Rectal smooth muscle tissue (tissue), 1 donor: ENCODE measurements around the gene STXBP2.

Experiments used
- H3K27ac ChIP-seq: one replicate; pipeline ENCODE4 v1.7.0; 2013; ENCODE audit warnings: low read depth, low read length, inconsistent platforms
- H3K27me3 ChIP-seq: one replicate; pipeline ENCODE4 v1.7.0; 2013; ENCODE audit warnings: low read length; ENCODE audit not compliant: control insufficient read depth, insufficient read depth
- H3K36me3 ChIP-seq: one replicate; pipeline ENCODE4 v1.7.0; 2013; ENCODE audit warnings: low read length; ENCODE audit not compliant: control insufficient read depth, insufficient read depth
- H3K4me1 ChIP-seq: one replicate; pipeline ENCODE4 v1.7.0; 2013; ENCODE audit warnings: low read length; ENCODE audit not compliant: control insufficient read depth, insufficient read depth
- H3K4me3 ChIP-seq: one replicate; pipeline ENCODE4 v1.7.0; 2013; ENCODE audit warnings: low read length
- H3K9ac ChIP-seq: one replicate; pipeline ENCODE4 v1.7.0; 2013; ENCODE audit warnings: low read length

Gene STXBP2

DNA sequence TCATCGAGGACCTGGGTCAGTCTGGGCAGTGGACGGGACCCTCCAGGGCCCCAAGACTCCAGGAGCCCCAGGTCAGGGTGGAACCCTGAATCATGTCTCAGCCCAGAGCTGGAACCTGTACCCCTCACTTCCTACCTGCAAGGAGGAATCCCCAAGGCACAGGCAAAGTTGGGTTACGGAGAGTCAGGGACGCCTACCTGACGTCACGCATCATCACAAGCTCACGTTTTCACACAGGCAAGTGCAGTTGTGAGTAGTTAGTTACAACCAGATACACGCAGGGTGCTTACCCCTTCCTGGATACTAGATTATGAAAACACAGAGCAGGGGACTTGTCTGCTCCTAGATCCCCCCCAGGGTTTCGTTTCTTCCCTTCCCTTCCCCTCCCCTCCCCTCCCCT, 33.9 kb downstream of the STXBP2 start:
- Histone ChIP-seq H3K36me3 (no peaks in the 10 kb centered on the region), H3K27me3 (peaks cover 4% of the 10 kb centered on the region), H3K27ac (no peak overlapping the region), H3K4me1 (no peaks in the 10 kb centered on the region), H3K9ac (no peak overlapping the region), H3K4me3 (no peak overlapping the region)

DNA sequence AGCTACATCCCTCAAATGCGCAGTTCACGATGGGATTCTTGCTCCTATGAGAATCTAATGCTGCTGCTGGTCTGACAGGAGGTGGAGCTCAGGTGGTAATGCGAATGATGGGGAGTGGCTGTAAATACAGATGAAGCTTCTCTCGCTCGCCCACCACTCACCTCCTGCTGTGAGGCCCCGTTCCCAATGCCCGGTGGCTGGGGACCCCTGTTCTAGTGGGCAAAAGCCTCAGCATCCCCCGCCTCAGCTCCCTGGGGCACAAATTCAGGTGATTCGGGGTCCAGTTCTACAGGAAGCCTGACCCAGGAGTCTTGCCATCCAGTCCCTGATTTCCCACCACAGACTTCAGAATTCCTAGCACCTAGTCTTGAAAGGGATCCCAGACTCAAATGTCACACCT, 35.6 kb downstream of the STXBP2 start:
- Histone ChIP-seq H3K4me1 (no peaks in the 10 kb centered on the region), H3K27me3 (peaks cover 4% of the 10 kb centered on the region), H3K27ac (no peak overlapping the region), H3K36me3 (no peaks in the 10 kb centered on the region), H3K9ac (no peak overlapping the region), H3K4me3 (no peak overlapping the region)

DNA sequence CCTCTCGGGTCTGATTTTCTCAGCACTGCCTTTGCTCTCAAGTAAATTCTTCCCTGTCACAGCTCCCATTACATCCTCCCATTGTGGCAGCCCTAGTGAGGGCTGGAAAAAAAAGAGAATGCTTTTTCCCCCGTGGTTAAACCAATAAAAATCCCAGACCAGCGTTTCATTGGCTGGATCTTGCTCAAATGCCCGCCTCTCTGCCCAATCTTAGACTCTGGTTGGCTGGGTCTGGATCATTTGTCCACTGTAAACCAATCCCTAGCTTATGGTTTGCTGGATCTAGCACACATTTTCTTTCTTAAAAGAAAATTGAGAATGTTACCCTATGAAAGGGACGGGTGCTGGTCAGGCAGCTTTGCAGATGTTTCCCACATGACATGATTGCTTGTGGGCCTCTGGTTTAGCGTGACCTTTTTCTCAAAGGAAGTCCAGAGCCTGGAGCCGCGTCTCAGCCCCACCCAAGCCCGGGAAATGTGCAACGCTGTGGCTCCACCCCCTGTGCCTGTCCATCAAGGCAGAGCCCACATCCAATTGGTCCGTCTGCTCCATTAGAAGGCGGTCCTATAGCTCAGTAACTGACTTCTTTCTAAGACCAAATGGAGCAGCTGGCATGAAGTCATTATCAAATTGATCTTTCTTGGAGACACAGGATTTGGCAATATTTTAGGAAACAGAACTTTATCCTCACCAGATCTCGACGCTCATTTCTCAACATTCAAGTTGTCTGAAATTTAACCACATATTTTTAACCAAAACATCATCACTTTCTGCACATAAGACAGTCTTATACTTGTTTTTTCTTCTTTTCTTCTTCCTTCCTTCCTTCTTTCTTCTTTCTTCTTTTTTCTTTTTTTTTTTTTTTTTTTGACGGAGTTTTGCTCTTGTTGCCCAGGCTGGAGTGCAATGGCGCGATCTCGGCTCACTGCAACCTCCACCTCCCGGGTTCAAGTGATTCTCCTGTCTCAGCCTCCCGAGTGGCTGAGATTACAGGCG, 37.4 kb downstream of the STXBP2 start:
- Histone ChIP-seq H3K27me3 (peaks cover 4% of the 10 kb centered on the region), H3K4me1 (no peaks in the 10 kb centered on the region), H3K4me3 (no peak overlapping the region), H3K36me3 (no peaks in the 10 kb centered on the region), H3K9ac (no peak overlapping the region), H3K27ac (no peak overlapping the region)

DNA sequence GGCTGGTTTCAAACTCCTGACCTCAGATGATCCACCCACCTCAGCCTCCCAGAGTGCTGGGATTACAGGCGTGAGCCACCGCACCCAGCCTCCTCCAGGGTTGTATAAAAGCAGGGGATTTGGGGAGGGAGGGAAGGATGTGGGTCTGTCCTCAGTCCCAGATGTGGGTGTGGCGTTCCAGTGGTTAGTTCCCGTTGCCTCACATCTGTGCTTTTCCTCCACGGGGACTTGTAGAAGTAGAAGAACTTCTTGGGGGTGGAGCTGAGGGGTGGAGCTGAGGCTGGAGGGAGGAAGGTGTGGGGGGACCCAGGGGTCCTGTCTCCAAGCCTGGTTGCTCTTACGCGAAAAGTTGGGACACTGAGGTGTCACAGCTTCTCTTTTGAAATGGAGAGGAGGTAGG, 39.5 kb downstream of the STXBP2 start:
- no peak overlapping the region for H3K4me3 ChIP-seq
- H3K4me1 ChIP-seq: peaks cover 2% of the 10 kb centered on the region
- no peak overlapping the region for H3K27ac ChIP-seq
- H3K27me3 ChIP-seq: no peaks in the 10 kb centered on the region
- no peaks in the 10 kb centered on the region for H3K36me3 ChIP-seq
- H3K9ac ChIP-seq: no peak overlapping the region

DNA sequence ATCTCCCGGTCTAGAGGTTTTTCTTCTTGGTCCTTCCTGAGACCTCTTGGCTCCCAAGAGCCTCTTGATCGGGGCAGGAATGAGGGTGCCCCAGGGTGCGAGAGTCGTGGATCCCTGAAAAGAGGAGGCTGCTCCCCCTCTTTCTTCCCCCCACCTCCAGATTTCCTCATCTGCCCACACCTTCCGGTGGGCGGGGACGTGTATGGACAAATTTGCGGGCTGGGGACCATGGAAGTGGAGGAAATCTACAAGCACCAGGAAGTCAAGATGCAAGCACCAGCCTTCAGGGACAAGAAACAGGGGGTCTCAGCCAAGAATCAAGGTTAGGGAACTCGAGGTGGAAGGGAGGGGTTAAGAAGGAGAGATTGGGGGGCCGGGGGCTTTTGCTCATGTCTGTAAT, 39.9 kb downstream of the STXBP2 start, which contains the start of gene MCEMP1:
Gene MCEMP1 (plus strand): TSS at position 237 of the 400 bp plus-strand sequence. CDS start 31 bp downstream, at position 268.
- Histone ChIP-seq H3K36me3 (peaks cover under 1% of the 10 kb centered on the region), H3K4me3 (no peak within 1 kb of the TSS), H3K4me1 (peaks cover 2% of the 10 kb centered on the region), H3K27ac (no peak within 1 kb of the TSS), H3K27me3 (no peaks in the 10 kb centered on the region), H3K9ac (no peak within 1 kb of the TSS)

DNA sequence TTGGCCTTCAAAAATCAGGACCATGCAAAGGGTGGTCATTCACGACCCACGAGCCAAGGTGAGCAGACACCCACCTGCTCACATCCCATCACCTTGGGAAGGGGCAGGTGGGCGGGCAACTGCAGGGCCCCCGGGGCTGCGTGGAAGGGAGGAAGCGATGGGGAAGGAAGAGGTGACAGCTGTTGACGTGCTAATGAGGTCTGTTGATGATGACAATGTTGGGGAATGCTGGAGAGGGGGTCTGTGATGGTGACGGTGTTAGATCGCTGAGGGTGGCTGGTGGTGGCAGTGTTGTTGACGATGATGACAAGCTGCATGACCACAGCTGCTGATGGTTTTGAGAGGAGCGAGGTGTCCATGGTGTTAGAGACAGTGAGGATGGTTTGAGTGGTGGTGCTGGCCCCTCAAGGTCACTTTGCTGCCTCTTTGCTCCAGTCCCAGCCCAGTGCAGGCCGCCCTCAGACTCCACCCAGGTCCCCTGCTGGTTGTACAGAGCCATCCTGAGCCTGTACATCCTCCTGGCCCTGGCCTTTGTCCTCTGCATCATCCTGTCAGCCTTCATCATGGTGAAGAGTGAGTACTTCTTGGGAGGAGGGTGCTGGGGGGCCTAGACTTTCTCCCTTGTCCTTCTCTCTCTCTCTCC, 40.9 kb downstream of the STXBP2 start:
- Histone ChIP-seq H3K4me3 (no peak overlapping the region), H3K27ac (no peak overlapping the region)

DNA sequence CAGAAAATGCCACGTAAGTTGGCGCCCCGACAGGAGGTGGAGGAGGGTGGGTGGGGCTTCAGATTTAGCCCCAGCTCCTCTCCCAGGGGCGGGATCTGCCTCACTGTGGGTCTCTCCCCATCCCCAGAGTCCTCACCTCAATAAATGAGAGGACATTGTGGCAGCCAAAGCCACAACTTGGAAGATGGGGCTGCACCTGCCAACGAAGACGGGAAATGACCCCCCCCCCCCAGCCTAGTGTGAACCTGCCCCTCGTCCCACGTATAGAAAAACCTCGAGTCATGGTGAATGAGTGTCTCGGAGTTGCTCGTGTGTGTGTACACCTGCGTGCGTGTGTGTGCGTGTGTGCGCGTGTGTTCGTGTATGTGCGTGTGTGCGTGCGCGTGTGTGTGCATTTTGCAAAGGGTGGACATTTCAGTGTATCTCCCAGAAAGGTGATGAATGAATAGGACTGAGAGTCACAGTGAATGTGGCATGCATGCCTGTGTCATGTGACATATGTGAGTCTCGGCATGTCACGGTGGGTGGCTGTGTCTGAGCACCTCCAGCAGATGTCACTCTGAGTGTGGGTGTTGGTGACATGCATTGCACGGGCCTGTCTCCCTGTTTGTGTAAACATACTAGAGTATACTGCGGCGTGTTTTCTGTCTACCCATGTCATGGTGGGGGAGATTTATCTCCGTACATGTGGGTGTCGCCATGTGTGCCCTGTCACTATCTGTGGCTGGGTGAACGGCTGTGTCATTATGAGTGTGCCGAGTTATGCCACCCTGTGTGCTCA, 42.3 kb downstream of the STXBP2 start:
- no peaks in the 10 kb centered on the region for H3K27me3 ChIP-seq
- H3K9ac ChIP-seq: no peak overlapping the region
- H3K36me3 ChIP-seq: peaks cover 8% of the 10 kb centered on the region
- no peak overlapping the region for H3K27ac ChIP-seq
- peaks cover 2% of the 10 kb centered on the region for H3K4me1 ChIP-seq
- H3K4me3 ChIP-seq: no peak overlapping the region

More for the DNA sequence above, 40.9 kb downstream of the STXBP2 start:
- Histone ChIP-seq H3K36me3 (peaks cover 7% of the 10 kb centered on the region), H3K27me3 (no peaks in the 10 kb centered on the region), H3K9ac (no peak overlapping the region), H3K4me1 (peaks cover 2% of the 10 kb centered on the region)

DNA sequence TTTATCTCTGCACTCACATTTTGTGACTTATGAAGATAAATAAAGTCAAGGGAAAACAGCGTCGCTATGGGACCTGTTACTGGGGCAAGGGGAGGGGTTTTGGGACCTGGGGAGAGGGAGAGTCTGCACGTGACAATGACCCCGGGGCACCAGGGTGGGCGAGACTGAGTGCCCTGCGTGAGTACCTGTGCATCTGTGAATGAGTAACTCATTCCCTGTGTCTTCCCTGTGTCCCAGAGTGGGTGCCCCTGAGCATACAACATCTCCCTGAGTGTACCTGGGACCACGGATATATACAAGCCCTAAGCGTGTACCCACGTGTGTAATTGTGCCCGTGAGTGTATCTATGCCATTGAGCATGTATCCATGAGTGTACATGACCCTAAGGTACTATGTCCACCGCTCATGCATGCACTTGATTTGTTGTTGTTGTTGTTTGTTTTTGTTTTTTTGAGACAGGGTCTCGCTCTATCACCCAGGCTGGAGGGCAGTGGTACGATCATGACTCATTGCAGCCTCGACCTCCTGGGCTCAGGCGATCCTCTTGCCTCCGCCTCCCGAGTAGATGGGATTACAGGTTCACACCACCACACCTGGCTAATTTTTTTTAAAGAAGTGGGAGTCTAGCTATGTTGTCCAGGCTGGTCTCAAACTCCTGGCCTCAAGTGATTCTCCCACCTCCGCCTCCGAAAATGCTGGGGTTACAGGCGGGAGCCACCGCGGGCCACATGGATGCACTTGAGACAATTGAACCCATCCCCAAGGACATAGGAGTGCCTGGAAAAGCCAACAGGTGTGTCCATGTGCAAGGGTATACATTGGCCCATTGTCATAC, 43.1 kb downstream of the STXBP2 start:
- H3K9ac ChIP-seq: no peak overlapping the region
- peaks cover 2% of the 10 kb centered on the region for H3K4me1 ChIP-seq
- H3K27me3 ChIP-seq: no peaks in the 10 kb centered on the region
- no peak overlapping the region for H3K27ac ChIP-seq
- peaks cover 8% of the 10 kb centered on the region for H3K36me3 ChIP-seq
- H3K4me3 ChIP-seq: peak overlapping the region; percentile 93

DNA sequence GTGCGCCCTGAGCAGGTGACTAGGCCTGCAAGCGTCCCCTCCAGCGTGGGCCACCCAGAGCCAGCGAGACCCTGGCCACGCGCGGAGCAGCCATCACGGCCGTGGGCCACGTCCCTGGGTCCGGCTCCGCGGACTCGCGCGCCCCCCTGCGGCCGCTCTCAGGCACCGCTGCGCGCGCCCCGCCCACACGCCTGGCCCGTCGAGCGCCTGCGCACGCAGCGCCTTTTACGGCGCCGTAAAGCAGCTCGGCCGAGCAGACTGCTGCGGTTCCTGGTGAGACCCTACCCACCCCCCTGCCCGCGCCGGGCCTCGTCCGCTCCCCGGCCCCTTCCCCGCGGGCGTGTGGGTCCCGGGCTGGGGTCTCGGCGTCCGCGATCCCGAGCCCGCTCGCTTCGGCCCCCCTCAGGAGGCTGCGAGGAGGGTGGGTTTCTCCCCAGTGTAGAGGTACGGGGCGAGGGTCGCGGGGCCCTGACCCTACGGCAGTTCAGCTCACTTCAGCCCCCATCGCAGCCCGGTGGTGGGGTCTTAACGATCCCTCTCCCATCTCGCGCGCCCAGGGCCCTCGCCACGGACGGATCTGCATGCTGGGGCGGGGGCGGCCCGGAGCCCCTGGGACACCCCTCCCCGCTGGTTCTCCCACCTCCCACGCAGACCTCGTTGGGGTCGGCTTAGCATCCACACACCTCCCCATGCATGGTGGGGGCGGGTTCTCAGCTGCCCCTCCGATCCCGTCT, 43.9 kb downstream of the STXBP2 start, which contains the start of gene TRAPPC5:
Gene TRAPPC5 (plus strand): TSS at position 228 of the 734 bp plus-strand sequence. CDS start 1,421 bp downstream, outside the sequence.
- Histone ChIP-seq H3K4me3 (peak within 1 kb of the TSS; percentile 93), H3K9ac (peak within 1 kb of the TSS; percentile 68), H3K27me3 (no peaks in the 10 kb centered on the region), H3K27ac (peak within 1 kb of the TSS; percentile 78), H3K36me3 (peaks cover 8% of the 10 kb centered on the region), H3K4me1 (peaks cover 2% of the 10 kb centered on the region)

DNA sequence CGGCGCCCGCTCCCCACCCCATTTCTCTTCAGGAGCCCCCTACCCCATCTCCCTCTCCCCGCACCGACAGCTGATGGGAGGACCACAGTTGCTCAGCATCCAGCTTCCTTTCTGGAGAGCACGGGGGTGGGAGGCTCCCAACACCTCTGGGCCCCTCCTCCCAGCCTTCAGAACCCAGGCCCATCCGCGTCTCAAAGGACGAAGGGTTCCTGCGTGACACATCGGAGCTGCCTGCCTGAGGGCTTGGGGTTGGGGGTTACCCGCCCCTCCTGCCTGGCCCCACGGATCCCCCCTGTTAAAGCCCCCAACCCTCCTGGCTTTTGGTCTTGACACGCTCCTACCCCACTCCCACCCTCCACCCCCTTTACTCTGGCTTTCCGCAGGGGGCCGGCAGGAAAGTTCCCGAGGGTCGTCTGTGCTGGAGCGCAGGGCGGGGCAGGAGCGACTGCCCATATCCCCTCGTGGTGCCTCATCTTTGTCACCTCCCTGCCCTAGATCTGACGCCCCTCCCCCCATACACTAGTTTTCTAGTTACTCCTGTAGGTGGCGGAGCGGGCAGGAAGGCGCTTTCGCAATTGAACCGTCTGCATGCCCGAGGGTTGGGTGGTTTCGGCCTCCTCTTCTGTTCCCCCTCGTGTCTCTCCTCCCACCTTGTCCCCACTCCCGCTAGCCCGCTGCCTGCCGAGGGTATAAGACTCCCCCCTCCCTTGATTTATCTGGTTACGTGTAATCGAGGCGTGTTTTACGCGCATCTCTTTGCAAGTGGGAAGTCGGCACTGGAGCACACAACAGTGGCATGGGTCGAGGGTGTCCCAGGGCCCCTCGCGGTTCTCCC, 44.6 kb downstream of the STXBP2 start:
- H3K27me3 ChIP-seq: no peaks in the 10 kb centered on the region
- peaks cover 2% of the 10 kb centered on the region for H3K4me1 ChIP-seq
- H3K36me3 ChIP-seq: peaks cover 8% of the 10 kb centered on the region
- peak overlapping the region; percentile 78 for H3K27ac ChIP-seq
- peak overlapping the region; percentile 68 for H3K9ac ChIP-seq
- peak overlapping the region; percentile 93 for H3K4me3 ChIP-seq
